HG02943 (cell line): ENCODE results near the gene CACYBP.

Source experiments
- ATAC-seq: cut with Tn5 transposase; IDR thresholded peaks from one replicate; pipeline ENCODE4 v1.9.1; 2021; ENCODE audit warnings: mild to moderate bottlenecking, low read depth, moderate library complexity; ENCODE audit not compliant: unreplicated experiment

The CACYBP gene

DNA sequence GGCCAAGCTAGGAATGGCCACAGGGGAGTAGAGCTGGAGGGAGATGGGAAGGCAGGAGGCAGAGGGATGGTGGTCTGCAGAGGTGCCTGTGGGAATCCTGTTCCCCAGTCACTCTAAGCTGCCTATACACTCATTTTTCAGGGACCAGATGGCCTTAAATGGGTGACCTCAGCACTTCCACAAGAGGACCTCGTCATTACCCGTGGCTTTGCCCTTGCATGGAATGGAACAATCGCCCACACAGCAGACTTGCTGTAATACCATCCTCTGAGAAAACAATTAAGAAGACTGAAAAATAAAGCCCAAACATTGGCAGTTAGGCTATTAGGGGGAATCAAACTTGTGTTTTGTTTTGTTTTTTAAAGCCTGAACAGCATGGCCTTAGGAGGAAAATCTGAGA lies 55.0 kb downstream of the CACYBP start:
- no peak for ATAC-seq
